Skeletal muscle cell (primary cell): ENCODE results near the gene OR8J3.
"Not testable (repeated sequence)": the region's sequence is repeated elsewhere in the genome, so short reads cannot be mapped to it uniquely, and the experiment has no call there.

Experiments
- DNase-seq: peaks from one replicate; pipeline ENCODE4 v3.0.0-alpha.2; 2010; ENCODE audit warnings: low read depth
- H3K4me3 ChIP-seq: 2 replicates; pipeline ENCODE4 v1.5.1; 2011; ENCODE audit warnings: low read depth, mild to moderate bottlenecking, control low read depth, low read length, moderate library complexity

OR8J3 gene

GRCh38 chr11:56140151-56140661, at the start of gene OR8J3:
Gene OR8J3 (minus strand): TSS chr11:56140201. CDS start chr11:56137718, 2,483 bp downstream.
- DNase-seq, result no peak
- H3K4me3 ChIP-seq, result no peak within 1 kb of the TSS

- no peak for DNase-seq
- no peak overlapping the region for H3K4me3 ChIP-seq
Observed at GRCh38 chr11:56188602-56189001, 48.6 kb upstream of the OR8J3 start.

GRCh38 chr11:56183459-56183858, 43.5 kb upstream of the OR8J3 start:
- no peak overlapping the region for H3K4me3 ChIP-seq
- DNase-seq, result no peak

GRCh38 chr11:56176318-56176717, 36.3 kb upstream of the OR8J3 start, which contains the start of gene OR5J2:
Gene OR5J2 (plus strand): TSS chr11:56176618. CDS start chr11:56176618, 0 bp downstream.
- no peak for DNase-seq
- no peak within 1 kb of the TSS for H3K4me3 ChIP-seq

- no peak for DNase-seq
- H3K4me3 ChIP-seq, result no peak overlapping the region
Observed at GRCh38 chr11:56172256-56172830, 32.3 kb upstream of the OR8J3 start.

DNA sequence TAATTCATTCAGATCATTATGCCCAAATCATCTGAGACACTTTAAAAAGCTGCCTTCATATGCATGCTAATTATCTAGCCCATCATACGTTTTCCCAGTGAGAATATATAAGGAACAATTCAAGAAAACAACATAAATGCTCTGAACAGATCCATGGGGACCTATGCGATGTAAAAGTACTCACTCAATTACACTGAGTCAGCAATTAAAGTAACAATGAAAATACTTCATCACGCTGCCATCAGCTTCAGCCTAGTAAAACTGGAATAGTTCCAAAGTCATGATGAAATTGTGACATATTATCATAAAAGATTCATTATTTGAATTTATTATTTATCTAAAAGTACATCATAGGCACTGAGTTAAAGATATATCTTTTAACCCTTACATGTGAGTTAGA, 23.8 kb upstream of the OR8J3 start:
- H3K4me3 ChIP-seq, result no peak overlapping the region
- no peak for DNase-seq

GRCh38 chr11:56160217-56160616, 20.2 kb upstream of the OR8J3 start, which contains the start of gene OR8K5:
Gene OR8K5 (minus strand): TSS chr11:56160317. CDS start chr11:56160317, 0 bp downstream.
- H3K4me3 ChIP-seq, result no peak within 1 kb of the TSS

GRCh38 chr11:56152333-56152732, 12.3 kb upstream of the OR8J3 start:
- no peak for DNase-seq
- no peak overlapping the region for H3K4me3 ChIP-seq

More at GRCh38 chr11:56160217-56160616, 20.2 kb upstream of the OR8J3 start, which contains the start of gene OR8K5:
- no peak for DNase-seq

DNA sequence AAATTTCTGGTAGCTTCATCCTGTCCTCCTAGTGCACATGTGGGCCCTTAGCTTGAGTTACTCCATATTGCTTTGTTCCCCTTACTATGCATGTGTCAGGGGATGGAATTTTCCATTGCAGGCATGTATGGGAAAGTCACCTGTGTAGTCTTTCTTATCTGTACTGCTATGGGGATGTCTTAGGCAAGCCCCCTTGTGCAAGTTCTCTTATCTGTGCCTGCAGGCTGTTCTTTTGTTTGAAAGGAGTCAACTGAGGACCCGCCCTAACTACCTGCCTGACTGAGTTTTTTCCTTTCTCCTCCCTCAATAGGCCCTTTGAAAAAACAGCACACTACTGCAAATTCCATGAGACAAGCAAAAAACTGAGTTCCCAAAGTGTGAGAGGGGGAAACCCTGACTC, 11.4 kb upstream of the OR8J3 start:
- no peak for DNase-seq

GRCh38 chr11:56143681-56144080, 3.7 kb upstream of the OR8J3 start:
- H3K4me3 ChIP-seq, DNase-seq: not testable (repeated sequence)

More for the DNA sequence above, 11.4 kb upstream of the OR8J3 start:
- no peak overlapping the region for H3K4me3 ChIP-seq

DNA sequence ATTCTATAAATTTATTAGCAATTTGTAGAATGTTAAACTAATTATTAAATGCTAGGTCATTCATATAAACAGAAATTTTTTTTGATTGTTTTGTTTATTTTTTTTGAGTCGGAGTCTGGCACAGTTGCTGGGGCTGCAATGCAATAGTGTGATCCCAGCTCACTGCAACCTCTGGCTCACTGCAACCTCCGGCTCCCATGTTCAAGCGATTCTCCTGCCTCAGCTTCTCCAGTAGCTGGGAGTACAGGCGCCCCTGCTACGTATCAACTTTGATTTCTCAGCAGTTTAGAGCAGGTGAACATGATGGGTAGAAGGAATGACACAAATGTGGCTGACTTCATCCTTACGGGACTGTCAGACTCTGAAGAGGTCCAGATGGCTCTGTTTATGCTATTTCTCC, 17.9 kb downstream of the OR8J3 start, which contains the start of gene OR8H3:
Gene OR8H3, plus strand, starts transcription at position 301 of the 400 bp plus-strand sequence. Its CDS starts 0 bp downstream, at position 301.
- H3K4me3 ChIP-seq, result no peak within 1 kb of the TSS
- no peak for DNase-seq

DNA sequence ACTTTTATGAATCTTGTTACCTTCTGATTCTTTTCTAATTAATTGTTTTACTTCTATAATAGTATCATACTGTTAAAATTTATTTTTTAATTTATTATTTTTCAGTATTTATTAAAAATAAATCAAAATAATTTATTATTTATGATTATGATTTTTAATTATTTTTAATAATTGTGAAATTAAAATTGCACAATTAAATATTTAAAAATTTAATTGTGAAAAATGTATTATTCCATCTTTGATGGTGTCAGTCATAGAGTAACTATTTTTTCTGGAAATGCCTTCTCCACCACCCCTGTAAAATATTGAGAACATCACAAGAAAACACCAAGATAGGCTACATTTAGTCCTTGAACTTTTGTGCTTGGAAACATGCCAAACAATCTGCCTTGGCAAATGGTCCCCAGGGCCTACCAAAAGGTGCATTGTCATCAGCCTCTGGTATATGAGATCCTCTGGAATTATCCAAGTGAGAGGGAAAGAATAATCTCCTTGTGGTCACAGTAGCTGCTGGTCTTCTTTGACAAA, 36.7 kb downstream of the OR8J3 start, which contains the start of gene OR8H2:
Gene OR8H2, plus strand, starts transcription at position 478 of the 528 bp plus-strand sequence. CDS start 1,356 bp downstream, outside the sequence.
- H3K4me3 ChIP-seq, result no peak within 1 kb of the TSS
- DNase-seq, result no peak

- DNase-seq, result no peak
- no peak within 1 kb of the TSS for H3K4me3 ChIP-seq
Observed at GRCh38 chr11:56093008-56093407, 47.0 kb downstream of the OR8J3 start, which contains the start of gene OR8I2. Gene OR8I2 (plus strand): TSS chr11:56093308. CDS start chr11:56093308, 0 bp downstream.

DNA sequence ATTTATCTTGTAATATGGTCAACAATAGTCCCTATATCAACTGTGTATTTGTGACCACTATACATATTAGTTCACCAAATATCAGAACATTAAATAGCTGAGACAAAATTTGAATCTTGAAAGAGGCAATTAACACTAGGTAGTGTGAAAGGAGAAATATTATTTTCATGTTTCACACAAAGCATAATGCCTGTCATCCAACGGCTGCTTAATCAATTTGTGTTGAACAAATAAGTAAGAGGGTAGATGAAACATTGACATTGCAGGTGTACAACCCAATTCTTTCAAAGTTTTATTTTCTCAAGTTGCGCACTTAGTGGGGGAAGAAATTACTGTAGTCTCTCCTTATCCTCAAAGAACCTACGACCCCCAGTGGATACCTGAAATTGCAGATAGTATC, 50.3 kb downstream of the OR8J3 start:
- no peak overlapping the region for H3K4me3 ChIP-seq
- no peak for DNase-seq
